ENCODE measurements around the gene TBC1D1. TPM values are rescaled to one million over a fixed set of nuclear protein-coding genes. Genes with fewer than 3 reads are reported as not detected.
A peak's percentile ranks its signal among the peaks of the same experiment; 100 is the strongest.

Gene TBC1D1
- total RNA-seq, 1 donor, result 66.6 TPM

DNA sequence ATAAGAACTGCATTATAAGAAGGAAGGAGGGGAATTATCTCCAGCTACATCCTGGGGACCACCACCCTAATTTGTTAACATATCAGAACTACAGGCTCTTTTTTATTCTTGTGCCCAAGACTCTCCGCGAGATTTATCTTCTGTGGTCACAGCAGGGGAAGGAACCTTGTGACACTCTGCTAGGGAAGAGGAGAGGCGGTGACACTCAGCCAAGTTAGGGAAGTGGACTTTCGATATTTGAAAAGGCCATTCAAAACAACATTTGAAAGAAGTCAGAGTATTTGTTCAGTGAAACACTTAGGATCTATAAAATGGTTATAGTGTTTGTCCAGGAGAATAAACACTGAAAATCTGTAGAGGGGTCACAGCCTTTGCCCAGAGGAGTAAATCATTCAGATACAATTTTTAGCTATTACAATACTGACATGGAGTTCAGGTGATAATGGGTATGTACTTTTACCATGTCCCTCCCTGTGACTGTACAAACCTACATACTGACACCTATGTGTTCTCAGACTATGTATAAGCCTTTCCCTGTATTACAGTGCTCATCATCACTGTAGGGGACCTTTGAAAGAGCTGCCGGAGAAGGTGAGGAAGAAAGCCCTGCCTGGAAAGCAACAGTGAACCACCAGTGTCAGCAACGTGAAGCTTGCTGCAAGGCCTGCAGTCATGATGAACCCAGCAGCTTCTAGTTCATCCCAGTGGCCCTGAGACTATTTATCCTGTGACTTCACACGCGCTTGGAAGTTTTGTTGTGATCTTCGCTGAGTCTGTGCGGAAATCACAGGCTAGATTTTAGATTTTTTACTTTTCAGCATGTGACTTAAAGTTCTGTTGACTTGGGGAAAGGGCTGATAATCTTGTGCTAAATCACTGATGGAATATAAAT is 60.8 kb downstream of the TBC1D1 start:
- H3K27me3 ChIP-seq (ENCODE audit: insufficient read depth, low read length), result no peaks in the 10 kb centered on the region
- no peaks in the 10 kb centered on the region for H3K36me3 ChIP-seq (ENCODE audit: insufficient read depth, low read length)
- no peak overlapping the region for H3K27ac ChIP-seq (ENCODE audit: low read depth, low read length)
- H2AFZ ChIP-seq (ENCODE audit: low read length), result no peak overlapping the region
- H3K79me2 ChIP-seq (ENCODE audit: insufficient read depth, low read length), result no peaks in the 10 kb centered on the region
- no peak for DNase-seq (ENCODE audit: insufficient read length, low spot score, missing footprints)
- H3K4me1 ChIP-seq (ENCODE audit: insufficient read depth, low read length), result peaks cover 7% of the 10 kb centered on the region
- no peak overlapping the region for H3K4me3 ChIP-seq (ENCODE audit: insufficient read depth, low read length)
- no peaks in the 10 kb centered on the region for H3K9me3 ChIP-seq (ENCODE audit: low read depth, low read length)
- no peaks in the 10 kb centered on the region for H4K20me1 ChIP-seq (ENCODE audit: insufficient read depth, low read length)
- TF ChIP-seq, protein P1, sequence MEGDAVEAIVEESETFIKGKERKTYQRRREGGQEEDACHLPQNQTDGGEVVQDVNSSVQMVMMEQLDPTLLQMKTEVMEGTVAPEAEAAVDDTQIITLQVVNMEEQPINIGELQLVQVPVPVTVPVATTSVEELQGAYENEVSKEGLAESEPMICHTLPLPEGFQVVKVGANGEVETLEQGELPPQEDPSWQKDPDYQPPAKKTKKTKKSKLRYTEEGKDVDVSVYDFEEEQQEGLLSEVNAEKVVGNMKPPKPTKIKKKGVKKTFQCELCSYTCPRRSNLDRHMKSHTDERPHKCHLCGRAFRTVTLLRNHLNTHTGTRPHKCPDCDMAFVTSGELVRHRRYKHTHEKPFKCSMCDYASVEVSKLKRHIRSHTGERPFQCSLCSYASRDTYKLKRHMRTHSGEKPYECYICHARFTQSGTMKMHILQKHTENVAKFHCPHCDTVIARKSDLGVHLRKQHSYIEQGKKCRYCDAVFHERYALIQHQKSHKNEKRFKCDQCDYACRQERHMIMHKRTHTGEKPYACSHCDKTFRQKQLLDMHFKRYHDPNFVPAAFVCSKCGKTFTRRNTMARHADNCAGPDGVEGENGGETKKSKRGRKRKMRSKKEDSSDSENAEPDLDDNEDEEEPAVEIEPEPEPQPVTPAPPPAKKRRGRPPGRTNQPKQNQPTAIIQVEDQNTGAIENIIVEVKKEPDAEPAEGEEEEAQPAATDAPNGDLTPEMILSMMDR (IDR thresholded peaks at IDR 0.05; ENCODE audit: extremely low read depth, low read depth, low read length), result no peak
- H3K4me2 ChIP-seq (ENCODE audit: insufficient read depth, low read length), result no peak overlapping the region

DNA sequence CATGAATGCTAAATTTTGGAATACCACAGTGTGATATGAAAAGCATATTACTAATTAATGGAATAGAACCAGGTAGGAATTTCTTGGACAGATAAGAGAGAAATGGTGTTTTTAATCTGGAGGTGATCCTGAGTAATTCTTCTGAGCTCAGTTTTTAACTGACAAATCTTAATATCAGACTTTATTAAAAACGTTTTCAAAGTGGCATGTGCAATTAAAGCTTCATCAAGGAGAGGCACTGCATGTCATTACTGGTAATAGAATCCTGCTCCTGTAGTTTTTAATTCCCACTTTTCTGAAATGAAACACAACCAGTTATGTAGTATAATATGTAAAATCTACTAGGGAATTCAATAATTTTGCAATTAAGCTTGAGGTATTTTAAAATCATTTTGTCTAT is 62.3 kb downstream of the TBC1D1 start:
- TF ChIP-seq, protein P1 (IDR thresholded peaks at IDR 0.05; ENCODE audit: extremely low read depth, low read depth, low read length), result no peak
- H3K79me2 ChIP-seq (ENCODE audit: insufficient read depth, low read length), result no peaks in the 10 kb centered on the region
- H2AFZ ChIP-seq (ENCODE audit: low read length), result no peak overlapping the region
- no peak for DNase-seq (ENCODE audit: insufficient read length, low spot score, missing footprints)
- no peaks in the 10 kb centered on the region for H4K20me1 ChIP-seq (ENCODE audit: insufficient read depth, low read length)
- H3K4me2 ChIP-seq (ENCODE audit: insufficient read depth, low read length), result no peak overlapping the region
- no peaks in the 10 kb centered on the region for H3K36me3 ChIP-seq (ENCODE audit: insufficient read depth, low read length)
- H3K27ac ChIP-seq (ENCODE audit: low read depth, low read length), result no peak overlapping the region
- peaks cover 7% of the 10 kb centered on the region for H3K4me1 ChIP-seq (ENCODE audit: insufficient read depth, low read length)
- no peak overlapping the region for H3K4me3 ChIP-seq (ENCODE audit: insufficient read depth, low read length)
- H3K27me3 ChIP-seq (ENCODE audit: insufficient read depth, low read length), result no peaks in the 10 kb centered on the region
- no peaks in the 10 kb centered on the region for H3K9me3 ChIP-seq (ENCODE audit: low read depth, low read length)

DNA sequence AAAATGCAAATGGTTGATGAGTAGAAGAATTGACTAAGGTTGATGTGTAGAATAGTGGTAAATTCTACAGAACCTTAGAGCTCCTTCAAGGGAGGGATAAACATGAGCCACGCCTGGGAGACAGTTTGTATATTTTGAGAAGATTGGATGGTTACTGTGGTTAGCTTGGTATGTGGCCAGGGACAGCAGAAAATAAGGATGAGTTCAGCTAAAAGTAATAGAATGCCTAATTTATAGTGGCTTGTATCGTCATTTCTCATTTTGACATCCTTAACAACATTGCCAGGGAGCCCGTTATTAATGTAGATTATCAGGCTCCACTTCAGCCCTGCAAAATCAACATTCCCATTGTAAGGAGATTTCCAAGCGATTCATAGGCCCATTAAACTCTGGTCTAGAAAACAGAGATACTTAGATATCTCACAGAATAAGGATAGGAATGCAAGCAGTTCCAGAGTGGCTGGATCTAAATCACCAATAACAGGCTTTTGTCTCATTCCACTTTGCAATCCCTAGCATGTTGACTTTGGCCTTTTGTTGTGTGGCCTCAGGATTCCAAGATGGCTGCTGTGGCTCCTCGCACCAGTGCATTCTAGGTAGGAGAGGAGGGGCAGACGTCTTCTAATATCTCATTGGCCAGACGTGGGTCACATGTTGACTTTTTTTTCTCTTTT is 62.9 kb downstream of the TBC1D1 start:
- TF ChIP-seq, protein P1 (IDR thresholded peaks at IDR 0.05; ENCODE audit: extremely low read depth, low read depth, low read length), result no peak
- Histone ChIP-seq H3K27me3 (ENCODE audit: insufficient read depth, low read length) (no peaks in the 10 kb centered on the region), H3K27ac (ENCODE audit: low read depth, low read length) (no peak overlapping the region), H2AFZ (ENCODE audit: low read length) (peak overlapping the region; percentile 20), H3K4me1 (ENCODE audit: insufficient read depth, low read length) (peaks cover 7% of the 10 kb centered on the region), H3K9me3 (ENCODE audit: low read depth, low read length) (no peaks in the 10 kb centered on the region), H3K4me2 (ENCODE audit: insufficient read depth, low read length) (no peak overlapping the region), H3K79me2 (ENCODE audit: insufficient read depth, low read length) (no peaks in the 10 kb centered on the region), H4K20me1 (ENCODE audit: insufficient read depth, low read length) (no peaks in the 10 kb centered on the region), H3K4me3 (ENCODE audit: insufficient read depth, low read length) (no peak overlapping the region), H3K36me3 (ENCODE audit: insufficient read depth, low read length) (no peaks in the 10 kb centered on the region)
- no peak for DNase-seq (ENCODE audit: insufficient read length, low spot score, missing footprints)

DNA sequence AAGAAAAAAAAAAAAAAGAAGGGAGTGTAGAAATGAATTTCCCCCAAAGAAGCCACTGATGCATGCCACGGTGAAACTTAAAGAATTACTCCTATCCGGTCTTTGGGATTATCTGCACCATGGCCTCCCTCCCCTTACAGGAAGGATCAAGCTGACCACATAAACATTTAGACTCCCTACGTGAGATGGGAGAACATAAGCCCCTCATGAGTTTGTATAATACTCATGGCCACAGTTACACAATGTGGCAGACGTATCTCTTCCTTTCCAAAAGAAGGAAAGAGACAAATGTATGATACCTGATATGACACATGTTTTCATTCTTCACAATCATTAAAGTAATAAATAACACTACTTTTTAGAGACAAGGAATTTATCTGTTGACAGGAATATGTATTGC is 66.1 kb downstream of the TBC1D1 start:
- Histone ChIP-seq H3K4me2 (ENCODE audit: insufficient read depth, low read length) (no peak overlapping the region), H2AFZ (ENCODE audit: low read length) (no peak overlapping the region), H3K27ac (ENCODE audit: low read depth, low read length) (no peak overlapping the region), H4K20me1 (ENCODE audit: insufficient read depth, low read length) (no peaks in the 10 kb centered on the region), H3K9me3 (ENCODE audit: low read depth, low read length) (no peaks in the 10 kb centered on the region), H3K4me1 (ENCODE audit: insufficient read depth, low read length) (peaks cover 7% of the 10 kb centered on the region), H3K4me3 (ENCODE audit: insufficient read depth, low read length) (no peak overlapping the region), H3K79me2 (ENCODE audit: insufficient read depth, low read length) (no peaks in the 10 kb centered on the region), H3K27me3 (ENCODE audit: insufficient read depth, low read length) (no peaks in the 10 kb centered on the region), H3K36me3 (ENCODE audit: insufficient read depth, low read length) (no peaks in the 10 kb centered on the region)
- TF ChIP-seq, protein P1 (IDR thresholded peaks at IDR 0.05; ENCODE audit: extremely low read depth, low read depth, low read length), result no peak
- DNase-seq (ENCODE audit: insufficient read length, low spot score, missing footprints), result no peak

All from osteoblast (primary cell).